GM23338 (cell line): ENCODE measurements around the gene CETN1. TPM values are rescaled to one million over a fixed set of nuclear protein-coding genes. Genes with fewer than 3 reads are reported as not detected.

Experiments used
- ATAC-seq: fragments of 200-7000 bp; cut with Tn5 transposase; 3 replicates; pipeline ENCODE4 v1.9.1; 2020
- DNase-seq: peaks from one replicate; pipeline ENCODE4 v3.0.0-alpha.2; 2015; ENCODE audit warnings: low spot score
- H2AFZ ChIP-seq: fragments of 200-600 bp; sonication (generic); 2 replicates; pipeline ENCODE4 v1.8.0; 2016; ENCODE audit warnings: antibody characterized with exemption, mild to moderate bottlenecking, moderate library complexity
- H3F3A ChIP-seq: fragments of 200-600 bp; sonication (generic); replicated peaks from 2 replicates; pipeline ENCODE4 v1.8.0; 2017; ENCODE audit warnings: antibody characterized with exemption, mixed run types, low read depth
- H3K27ac ChIP-seq: fragments of 200-600 bp; sonication (generic); 2 replicates; pipeline ENCODE4 v1.6.1; 2016; ENCODE audit warnings: low read depth
- H3K27me3 ChIP-seq: fragments of 200-600 bp; sonication (generic); 2 replicates; pipeline ENCODE4 v1.8.0; 2016; ENCODE audit warnings: mild to moderate bottlenecking, mixed run types, moderate library complexity; ENCODE audit not compliant: insufficient read depth
- H3K36me3 ChIP-seq: fragments of 200-600 bp; sonication (generic); 2 replicates; pipeline ENCODE4 v1.8.0; 2016; ENCODE audit warnings: mild to moderate bottlenecking; ENCODE audit not compliant: insufficient read depth
- H3K4me1 ChIP-seq: fragments of 200-600 bp; sonication (generic); 2 replicates; pipeline ENCODE4 v1.8.0; 2016; ENCODE audit warnings: mild to moderate bottlenecking, moderate library complexity; ENCODE audit not compliant: insufficient read depth
- H3K4me2 ChIP-seq: fragments of 200-600 bp; sonication (generic); 2 replicates; pipeline ENCODE4 v1.7.1; 2017; ENCODE audit warnings: mixed run types
- H3K4me3 ChIP-seq: fragments of 200-600 bp; sonication (generic); 2 replicates; pipeline ENCODE4 v1.6.1; 2016; ENCODE audit warnings: mixed run types
- H3K79me2 ChIP-seq: fragments of 200-600 bp; sonication (generic); replicated peaks from 2 replicates; pipeline ENCODE4 v1.8.0; 2017; ENCODE audit warnings: mild to moderate bottlenecking; ENCODE audit not compliant: insufficient read depth
- H3K9me2 ChIP-seq: fragments of 200-600 bp; sonication (generic); 2 replicates; pipeline ENCODE4 v1.8.0; 2017; ENCODE audit not compliant: insufficient read depth
- H4K20me1 ChIP-seq: fragments of 200-600 bp; sonication (generic); replicated peaks from 2 replicates; pipeline ENCODE4 v1.8.0; 2017; ENCODE audit warnings: mild to moderate bottlenecking; ENCODE audit not compliant: insufficient read depth
- H3K27ac Mint-ChIP-seq: 2 replicates; pipeline ENCODE4 v1.8.0; 2020; ENCODE audit warnings: inconsistent platforms, mild to moderate bottlenecking, moderate library complexity, mixed read lengths
- H3K27me3 Mint-ChIP-seq: 3 replicates; pipeline ENCODE4 v1.8.0; 2022; ENCODE audit warnings: low read depth, mild to moderate bottlenecking, moderate library complexity, mixed read lengths, inconsistent platforms; ENCODE audit not compliant: insufficient read depth, poor library complexity
- H3K36me3 Mint-ChIP-seq: 3 replicates; pipeline ENCODE4 v1.8.0; 2021; ENCODE audit warnings: low read depth, mild to moderate bottlenecking, inconsistent platforms, moderate library complexity, mixed read lengths
- H3K4me1 Mint-ChIP-seq: 3 replicates; pipeline ENCODE4 v1.8.0; 2020; ENCODE audit warnings: mild to moderate bottlenecking, inconsistent platforms, mixed read lengths
- H3K4me3 Mint-ChIP-seq: 3 replicates; pipeline ENCODE4 v1.8.0; 2021; ENCODE audit warnings: moderate library complexity, mild to moderate bottlenecking, inconsistent platforms, mixed read lengths
- H3K9me3 Mint-ChIP-seq: 3 replicates; pipeline ENCODE4 v1.8.0; 2020; ENCODE audit warnings: moderate library complexity, mild to moderate bottlenecking, inconsistent platforms, mixed read lengths
- CREB1 ChIP-seq: fragments of 250-450 bp; sonication (Bioruptor Pico); IDR thresholded peaks from 2 replicates; pipeline ENCODE4 v1.5.0; 2020; ENCODE audit warnings: low read depth, mild to moderate bottlenecking, moderate library complexity
- CTCF ChIP-seq, 2 experiments: fragments of 200-600 bp in 1 of 2; sonication (generic) in 1 of 2; conservative IDR thresholded peaks; 2 replicates each; pipeline versions ENCODE4 v1.5.1 to v1.6.1; 2016 to 2017; ENCODE audit warnings: antibody characterized with exemption in 2 of 2, low read depth in 2 of 2, mild to moderate bottlenecking in 2 of 2, moderate library complexity in 1 of 2
- ETS1 ChIP-seq: IDR thresholded peaks from 2 replicates; pipeline ENCODE4 v1.6.1; 2016; ENCODE audit warnings: antibody characterized with exemption
- EZH2 ChIP-seq: fragments of 200-600 bp; sonication (generic); IDR thresholded peaks from one replicate; pipeline ENCODE4 v1.8.0; 2017; ENCODE audit warnings: antibody characterized with exemption, mild to moderate bottlenecking, low read depth; ENCODE audit not compliant: unreplicated experiment
- EZH2phosphoT487 ChIP-seq: fragments of 200-600 bp; sonication (generic); IDR thresholded peaks from one replicate; pipeline ENCODE4 v1.8.1; 2018; ENCODE audit warnings: antibody characterized with exemption; ENCODE audit not compliant: unreplicated experiment
- JUNB ChIP-seq: IDR thresholded peaks from one replicate; pipeline ENCODE4 v1.6.1; 2016; ENCODE audit warnings: antibody characterized with exemption; ENCODE audit not compliant: unreplicated experiment
- NANOG ChIP-seq: IDR thresholded peaks from 2 replicates; pipeline ENCODE4 v1.6.1; 2016; ENCODE audit warnings: antibody characterized with exemption, borderline replicate concordance
- POLR2AphosphoS5 ChIP-seq: IDR thresholded peaks from 2 replicates; pipeline ENCODE4 v1.6.1; 2016; ENCODE audit warnings: antibody characterized with exemption, low read depth
- STAT1 ChIP-seq: IDR thresholded peaks from one replicate; pipeline ENCODE4 v1.6.1; 2016; ENCODE audit warnings: antibody characterized with exemption; ENCODE audit not compliant: unreplicated experiment
- ZNF114 ChIP-seq: fragments of 250-450 bp; sonication (Bioruptor Pico); IDR thresholded peaks from 2 replicates; pipeline ENCODE4 v1.5.0; 2020; ENCODE audit warnings: mild to moderate bottlenecking, moderate library complexity
- ZNF331 ChIP-seq: fragments of 250-450 bp; sonication (Bioruptor Pico); IDR thresholded peaks from 2 replicates; pipeline ENCODE4 v1.5.0; 2020; ENCODE audit warnings: low read depth, mild to moderate bottlenecking, moderate library complexity
- ZNF462 ChIP-seq: fragments of 250-450 bp; sonication (Bioruptor Pico); IDR thresholded peaks from 2 replicates; pipeline ENCODE4 v1.5.0; 2020; ENCODE audit warnings: mild to moderate bottlenecking, moderate library complexity
- long read RNA-seq: library from polyadenylated mRNA; unstranded; transcript quantifications from one replicate; pipeline ENCODE4 v2.0.0, GENCODE V29; 2020; ENCODE audit not compliant: unreplicated experiment
- polyA plus RNA-seq: library from polyadenylated mRNA; unstranded; fragments of >200 nt; fragmentation: Nextera tagmentation; extraction: Ambion mirVana; gene quantifications from 2 replicates; pipeline ENCODE4 v1.2.1, GENCODE V29; 2016
- total RNA-seq: library from RNA; depleted of rRNA; stranded (reverse); fragments of >200 nt; shearing (Covaris generic); gene quantifications from 2 replicates; pipeline ENCODE4 v1.2.3, GENCODE V29; 2014; rRNA removed
- TF ChIP-seq, protein P1 (sequence below): IDR thresholded peaks from one replicate; pipeline ENCODE4 v1.6.1; 2018; ENCODE audit warnings: antibody characterized with exemption; ENCODE audit not compliant: unreplicated experiment

CETN1 gene
- total RNA-seq, result not detected in 2 replicates
- not detected in 2 replicates for polyA plus RNA-seq
- long read RNA-seq, result 0 reads

DNA sequence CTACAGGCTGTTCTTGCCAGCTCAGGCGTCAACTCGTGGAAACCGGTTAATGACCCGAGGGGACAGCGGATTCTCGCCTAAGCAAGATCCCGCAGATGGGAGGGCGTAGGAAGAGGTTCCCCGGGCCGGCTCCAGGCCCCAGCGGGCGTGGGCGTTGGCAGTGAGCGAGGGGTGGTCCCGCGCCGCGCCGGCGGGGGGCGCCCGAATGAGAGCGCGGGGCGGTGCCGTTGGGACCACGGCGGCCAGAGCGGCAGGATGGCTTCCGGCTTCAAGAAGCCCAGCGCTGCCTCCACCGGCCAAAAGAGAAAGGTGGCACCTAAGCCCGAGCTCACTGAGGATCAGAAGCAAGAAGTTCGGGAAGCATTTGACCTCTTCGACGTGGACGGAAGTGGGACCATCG is at the start of gene CETN1:
TSS of gene CETN1 (plus strand) at position 227 of the 400 bp plus-strand sequence. CDS start at position 256, 29 bp downstream.
- H3K4me1 Mint-ChIP-seq, result peaks cover 33% of the 10 kb centered on the region
- no peaks in the 10 kb centered on the region; the same call in 1 of the 2 replicates for H3K36me3 ChIP-seq
- no peak within 1 kb of the TSS for H3K4me3 ChIP-seq
- peaks cover 13% of the 10 kb centered on the region for H3K4me1 ChIP-seq
- ATAC-seq (no peak), DNase-seq (no peak)
- H4K20me1 ChIP-seq, result no peaks in the 10 kb centered on the region
- H2AFZ ChIP-seq, result peak within 1 kb of the TSS; percentile 47; the same call in 1 of the 2 replicates
- peaks cover 11% of the 10 kb centered on the region; the same call in 1 of the 2 replicates for H3K9me2 ChIP-seq
- no peaks in the 10 kb centered on the region for H3K79me2 ChIP-seq
- H3K36me3 Mint-ChIP-seq, result no peaks in the 10 kb centered on the region
- TF ChIP-seq JUNB (no peak), CTCF (conservative IDR thresholded peaks at IDR 0.05; ENCODE audit: low read depth in 2 of 2) (no peak), EZH2 (no peak), CREB1 (CRISPR knock-in tag) (no peak), STAT1 (no peak), POLR2AphosphoS5 (no peak), ETS1 (no peak), ZNF331 (no peak), NANOG (no peak), ZNF114 (CRISPR knock-in tag) (no peak), EZH2phosphoT487 (no peak), ZNF462 (CRISPR knock-in tag) (no peak)
- TF ChIP-seq, protein P1, sequence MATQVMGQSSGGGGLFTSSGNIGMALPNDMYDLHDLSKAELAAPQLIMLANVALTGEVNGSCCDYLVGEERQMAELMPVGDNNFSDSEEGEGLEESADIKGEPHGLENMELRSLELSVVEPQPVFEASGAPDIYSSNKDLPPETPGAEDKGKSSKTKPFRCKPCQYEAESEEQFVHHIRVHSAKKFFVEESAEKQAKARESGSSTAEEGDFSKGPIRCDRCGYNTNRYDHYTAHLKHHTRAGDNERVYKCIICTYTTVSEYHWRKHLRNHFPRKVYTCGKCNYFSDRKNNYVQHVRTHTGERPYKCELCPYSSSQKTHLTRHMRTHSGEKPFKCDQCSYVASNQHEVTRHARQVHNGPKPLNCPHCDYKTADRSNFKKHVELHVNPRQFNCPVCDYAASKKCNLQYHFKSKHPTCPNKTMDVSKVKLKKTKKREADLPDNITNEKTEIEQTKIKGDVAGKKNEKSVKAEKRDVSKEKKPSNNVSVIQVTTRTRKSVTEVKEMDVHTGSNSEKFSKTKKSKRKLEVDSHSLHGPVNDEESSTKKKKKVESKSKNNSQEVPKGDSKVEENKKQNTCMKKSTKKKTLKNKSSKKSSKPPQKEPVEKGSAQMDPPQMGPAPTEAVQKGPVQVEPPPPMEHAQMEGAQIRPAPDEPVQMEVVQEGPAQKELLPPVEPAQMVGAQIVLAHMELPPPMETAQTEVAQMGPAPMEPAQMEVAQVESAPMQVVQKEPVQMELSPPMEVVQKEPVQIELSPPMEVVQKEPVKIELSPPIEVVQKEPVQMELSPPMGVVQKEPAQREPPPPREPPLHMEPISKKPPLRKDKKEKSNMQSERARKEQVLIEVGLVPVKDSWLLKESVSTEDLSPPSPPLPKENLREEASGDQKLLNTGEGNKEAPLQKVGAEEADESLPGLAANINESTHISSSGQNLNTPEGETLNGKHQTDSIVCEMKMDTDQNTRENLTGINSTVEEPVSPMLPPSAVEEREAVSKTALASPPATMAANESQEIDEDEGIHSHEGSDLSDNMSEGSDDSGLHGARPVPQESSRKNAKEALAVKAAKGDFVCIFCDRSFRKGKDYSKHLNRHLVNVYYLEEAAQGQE, result no peak
- no peaks in the 10 kb centered on the region; the same call in 1 of the 3 replicates for H3K9me3 Mint-ChIP-seq
- H3K27me3 Mint-ChIP-seq, result peaks cover 6% of the 10 kb centered on the region
- H3K27ac Mint-ChIP-seq, result no peak within 1 kb of the TSS
- H3F3A ChIP-seq, result no peaks in the 10 kb centered on the region
- H3K4me3 Mint-ChIP-seq, result no peak within 1 kb of the TSS
- H3K27ac ChIP-seq, result no peak within 1 kb of the TSS
- H3K27me3 ChIP-seq, result no peaks in the 10 kb centered on the region
- H3K4me2 ChIP-seq, result no peak within 1 kb of the TSS
